ENCODE results near the gene PTBP1. TPM values are rescaled to one million over a fixed set of nuclear protein-coding genes. Genes with fewer than 3 reads are reported as not detected.

The PTBP1 gene
- total and polyA plus RNA-seq, 9 of the 15 experiments (the other 6 are each of a cell fraction or from before 2014, with no cell fraction given), result 14.0 to 759 (median 234) TPM

DNA sequence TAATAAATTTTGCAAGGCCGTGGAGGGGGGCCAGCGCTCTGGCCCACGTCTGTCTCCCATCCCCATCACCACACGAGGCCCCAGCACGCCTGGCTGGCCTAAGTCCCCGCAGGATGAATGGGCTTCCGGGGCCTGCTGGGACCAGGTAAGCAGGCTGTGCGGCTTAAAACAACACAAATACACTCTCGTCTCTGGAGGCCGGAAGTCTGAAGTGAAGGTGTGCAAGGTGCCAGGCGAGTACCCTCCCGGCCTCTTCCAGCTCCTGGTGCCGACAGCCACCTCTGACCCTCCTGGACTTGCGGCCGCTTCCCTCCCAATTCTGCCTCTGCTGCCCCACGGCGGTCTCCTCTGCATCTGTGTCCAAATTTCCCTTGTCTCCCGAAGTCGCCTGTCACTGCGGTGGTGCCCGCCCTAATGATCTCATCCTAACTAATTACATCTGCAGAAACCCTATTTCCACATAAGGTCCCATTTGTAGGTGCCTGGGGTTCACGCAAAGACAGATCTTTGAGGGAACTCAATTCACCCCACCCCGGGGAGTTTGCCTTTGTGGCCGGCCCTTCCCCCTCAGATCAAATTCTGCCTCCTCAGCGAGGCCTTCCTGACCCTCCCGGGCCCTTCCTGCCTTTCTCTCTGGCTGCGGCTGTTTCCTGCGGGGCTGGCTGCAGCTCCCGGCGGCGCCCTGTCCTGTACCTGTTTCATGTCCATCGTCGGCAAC, 8.1 kb upstream of the PTBP1 start (continued):
- no peak for TF ChIP-seq POLR2AphosphoS5 (IDR thresholded peaks at IDR 0.05; ENCODE audit: control insufficient read depth, insufficient read depth, low read depth, low read length)
- no peak for TF ChIP-seq MXI1 (IDR thresholded peaks at IDR 0.05; ENCODE audit: low read depth, low read length)
- no peak for TF ChIP-seq TBP (optimal IDR thresholded peaks at IDR 0.05; ENCODE audit: low read depth, low read length)
- TF ChIP-seq SMARCB1 (IDR thresholded peaks at IDR 0.05; ENCODE audit: insufficient read length, low read depth), result no peak
- peak; percentile 7 to 14; a peak in 1 of 4 replicates for TF ChIP-seq NRF1 (conservative IDR thresholded peaks at IDR 0.05 in 1 of 2, IDR thresholded peaks at IDR 0.05 in 1 of 2)
- no peak for TF ChIP-seq ZNF197 (CRISPR knock-in tag; IDR thresholded peaks at IDR 0.05; ENCODE audit: low read depth)
- peak; percentile 75 for TF ChIP-seq MGA (IDR thresholded peaks at IDR 0.05)
- no peak for TF ChIP-seq CBX3 (IDR thresholded peaks at IDR 0.05; ENCODE audit: borderline replicate concordance in 1 of 2, low read length in 2 of 2)
- peak; percentile 32; the same call in 1 of the 2 replicates for TF ChIP-seq FOSL1 (tag; conservative IDR thresholded peaks at IDR 0.05)

All from K562 (cell line).